Measurements from ENCODE around the gene ZC3H10.

The ZC3H10 gene

GRCh38 chr12:56079723-56080555, 38.1 kb upstream of the ZC3H10 start, which contains the start of gene ERBB3:
Gene ERBB3, plus strand, starts transcription at chr12:56080165. Its CDS starts 136 bp downstream, at chr12:56080301.
- POLR2A ChIA-PET: interaction anchor here (0.7 kb wide), 1 partner anchor 24 kb away, joined by 3 read pairs; the partner anchor contains the start of gene PA2G4
- CTCF ChIA-PET: interaction anchor here (0.6 to 2.6 kb wide), 16 partner anchors 9 to 1133 kb away, joined by 3 to 11 read pairs (median 3); partner anchors contain the start of genes PA2G4 and RNF41
- peak; percentile 67 for DNase-seq (ENCODE audit: extremely low spot score)
- no peak for TF ChIP-seq CTCF (IDR thresholded peaks at IDR 0.05; ENCODE audit: control extremely low read depth, extremely low read depth, low read depth, missing control alignments)

GRCh38 chr12:56080556-56081138, 37.4 kb upstream of the ZC3H10 start:
- ChIA-PET CTCF (interaction anchor here (1.4 to 2.6 kb wide), 7 partner anchors 9 to 342 kb away, joined by 3 to 11 read pairs (median 7); partner anchors contain the start of genes ESYT1 and PA2G4), POLR2A (interaction anchor here (0.6 kb wide), 1 partner anchor 24 kb away, joined by 5 read pairs; the partner anchor contains the start of gene PA2G4)
- no peak for DNase-seq (ENCODE audit: extremely low spot score)
- no peak for TF ChIP-seq CTCF (IDR thresholded peaks at IDR 0.05; ENCODE audit: control extremely low read depth, extremely low read depth, low read depth, missing control alignments)

GRCh38 chr12:56081393-56082347, 36.4 kb upstream of the ZC3H10 start:
- CTCF ChIA-PET: interaction anchor here (1.4 to 2.6 kb wide), 7 partner anchors 8 to 343 kb away, joined by 3 to 10 read pairs (median 3); partner anchors contain the start of gene ESYT1
- TF ChIP-seq CTCF (IDR thresholded peaks at IDR 0.05; ENCODE audit: control extremely low read depth, extremely low read depth, low read depth, missing control alignments): no peak
- DNase-seq (ENCODE audit: extremely low spot score): no peak
- POLR2A ChIA-PET: interaction anchor here (0.6 to 0.7 kb wide), 2 partner anchors 23 kb away, joined by 3 to 5 read pairs; partner anchors contain the start of gene PA2G4

DNA sequence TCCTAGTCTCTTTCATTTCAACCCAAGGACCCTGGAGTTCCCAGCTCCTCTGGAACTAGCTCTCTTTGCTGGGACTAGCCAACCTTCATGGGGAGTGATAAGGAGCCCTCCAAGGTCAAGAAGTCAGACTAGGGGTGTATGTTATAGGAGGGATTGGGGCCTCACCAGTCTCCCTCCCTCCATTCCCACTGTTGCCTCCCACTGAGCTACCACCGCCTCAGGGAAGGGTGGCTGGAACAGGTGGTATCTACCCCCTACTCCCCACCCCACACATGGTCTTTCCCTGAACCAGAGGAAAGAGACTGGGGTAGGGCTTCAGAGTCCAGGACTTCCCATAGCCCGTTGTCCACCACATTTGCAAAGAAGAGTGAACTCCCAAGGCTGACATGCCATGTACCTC, 35.7 kb upstream of the ZC3H10 start:
- DNase-seq (ENCODE audit: extremely low spot score): no peak
- POLR2A ChIA-PET: interaction anchor here (0.7 kb wide), 1 partner anchor 23 kb away, joined by 3 read pairs; no protein-coding TSS in a partner anchor
- CTCF ChIA-PET: interaction anchor here (1.4 to 1.9 kb wide), 3 partner anchors 9 to 142 kb away, joined by 3 to 10 read pairs (median 3); no protein-coding TSS in a partner anchor
- TF ChIP-seq CTCF (IDR thresholded peaks at IDR 0.05; ENCODE audit: control extremely low read depth, extremely low read depth, low read depth, missing control alignments): no peak

DNA sequence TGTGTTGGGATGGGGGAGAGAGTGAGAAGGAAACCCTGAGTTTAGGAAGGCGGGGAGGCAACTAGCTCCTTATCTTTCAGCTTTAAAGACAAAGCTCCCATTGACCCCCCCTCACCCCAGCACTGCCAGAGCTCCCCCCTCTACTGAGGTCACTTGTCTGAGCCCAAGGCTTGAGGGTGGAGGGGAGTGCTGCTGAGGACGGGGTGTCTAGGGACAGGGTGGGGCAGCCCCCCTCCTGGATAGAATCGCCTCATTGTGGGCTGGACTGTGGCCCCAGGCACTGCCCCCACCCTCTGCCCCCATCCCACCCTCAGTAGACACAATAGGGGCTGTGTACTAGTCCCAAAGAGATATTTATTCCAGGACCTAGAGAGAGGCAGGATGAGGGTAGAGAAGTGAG, 35.1 kb upstream of the ZC3H10 start:
- CTCF ChIA-PET: interaction anchor here (1.6 kb wide), 1 partner anchor 142 kb away, joined by 3 read pairs; no protein-coding TSS in a partner anchor
- POLR2A ChIA-PET: no interaction called here
- no peak for DNase-seq (ENCODE audit: extremely low spot score)
- TF ChIP-seq CTCF (IDR thresholded peaks at IDR 0.05; ENCODE audit: control extremely low read depth, extremely low read depth, low read depth, missing control alignments): no peak

Data from GM10248 (cell line).